GM21367 (cell line): ENCODE results near the gene EFNB2.
A peak's percentile ranks its signal among the peaks of the same experiment; 100 is the strongest.

ENCODE experiments used
- ATAC-seq: cut with Tn5 transposase; IDR thresholded peaks from one replicate; pipeline ENCODE4 v1.9.1; 2021; ENCODE audit not compliant: unreplicated experiment

Gene EFNB2

GRCh38 chr13:106526738-106527444 lies 8.6 kb downstream of the EFNB2 start:
- no peak for ATAC-seq

- ATAC-seq = no peak
Observed at GRCh38 chr13:106525865-106526264, 9.6 kb downstream of the EFNB2 start.

DNA sequence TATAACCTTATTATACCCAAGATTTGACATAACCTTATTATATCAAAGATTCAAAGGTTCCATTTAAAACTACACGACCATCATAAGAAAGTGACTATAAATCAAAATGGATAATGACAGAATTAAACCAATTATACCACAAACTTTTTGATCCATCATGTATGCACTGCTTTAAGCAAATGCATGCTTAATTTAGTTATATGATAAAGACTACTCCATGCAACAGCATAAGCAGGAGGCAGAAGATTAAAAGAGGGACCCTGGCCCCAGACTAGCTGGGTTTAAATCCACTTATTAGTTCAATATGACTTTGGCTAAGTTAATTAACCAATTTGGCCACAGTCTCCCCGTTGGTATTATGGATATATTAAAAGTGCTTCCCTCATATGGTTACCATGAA lies 11.4 kb downstream of the EFNB2 start:
- ATAC-seq = no peak

- ATAC-seq = no peak
Observed at GRCh38 chr13:106523576-106523975, 11.9 kb downstream of the EFNB2 start.

- ATAC-seq = no peak
Observed at GRCh38 chr13:106522898-106523525, 12.4 kb downstream of the EFNB2 start.

GRCh38 chr13:106522112-106522705 lies 13.3 kb downstream of the EFNB2 start:
- ATAC-seq = no peak

GRCh38 chr13:106521095-106521799 lies 14.2 kb downstream of the EFNB2 start:
- ATAC-seq = no peak

- no peak for ATAC-seq
Observed at GRCh38 chr13:106520251-106521054, 15.0 kb downstream of the EFNB2 start.

DNA sequence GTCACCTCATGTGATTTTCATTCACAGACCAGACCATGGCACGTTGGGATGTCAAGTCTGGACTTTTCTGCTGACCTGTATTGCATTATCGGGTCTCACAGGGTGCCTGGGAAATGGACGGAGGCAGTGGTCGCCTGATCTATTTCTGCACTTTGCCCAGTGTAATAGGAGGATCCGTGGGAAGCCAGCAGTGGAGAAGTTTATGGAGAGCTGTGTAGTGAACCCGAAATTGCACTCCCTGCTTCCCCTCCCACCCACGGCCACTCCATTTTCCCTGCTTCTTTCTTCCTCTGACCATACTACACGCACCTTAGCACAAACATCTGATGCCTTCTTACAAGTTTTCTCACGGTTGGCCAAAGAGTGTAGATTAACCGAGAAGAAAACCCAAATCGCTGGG lies 16.9 kb downstream of the EFNB2 start:
- no peak for ATAC-seq

DNA sequence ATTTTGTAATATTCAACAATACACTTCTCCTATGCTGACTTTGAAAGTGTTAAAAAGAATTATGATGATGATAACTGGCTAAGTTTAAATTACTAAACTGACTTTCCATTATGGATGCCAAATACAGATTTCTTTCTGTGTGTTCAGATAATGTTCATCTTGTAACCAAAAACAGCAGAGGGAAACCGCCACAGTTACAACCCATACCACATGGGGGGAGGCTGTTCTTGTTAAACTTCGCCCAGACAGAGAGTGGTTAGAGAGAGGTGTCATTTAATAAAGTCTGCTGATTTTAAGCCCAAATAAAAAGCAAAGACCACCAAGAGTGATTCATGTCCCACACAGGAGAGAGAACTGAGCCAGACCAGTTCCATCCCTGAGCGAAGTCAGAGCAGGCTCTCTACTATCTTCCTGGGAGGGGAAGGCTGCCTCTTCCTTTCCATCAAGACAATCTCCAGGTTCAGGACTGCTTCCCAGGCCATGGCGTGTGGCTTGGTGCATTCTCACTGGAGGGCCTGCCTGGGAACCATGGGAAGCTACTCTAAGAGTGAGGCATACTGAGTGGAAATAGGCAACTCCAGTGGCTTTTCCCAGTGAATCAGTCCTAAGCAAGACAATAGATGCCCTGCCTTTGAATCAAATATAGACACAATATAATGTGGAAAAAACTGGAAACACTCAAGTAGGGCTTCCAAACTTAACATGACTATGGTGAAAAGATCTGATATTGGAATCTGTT lies 18.2 kb downstream of the EFNB2 start:
- ATAC-seq = no peak

DNA sequence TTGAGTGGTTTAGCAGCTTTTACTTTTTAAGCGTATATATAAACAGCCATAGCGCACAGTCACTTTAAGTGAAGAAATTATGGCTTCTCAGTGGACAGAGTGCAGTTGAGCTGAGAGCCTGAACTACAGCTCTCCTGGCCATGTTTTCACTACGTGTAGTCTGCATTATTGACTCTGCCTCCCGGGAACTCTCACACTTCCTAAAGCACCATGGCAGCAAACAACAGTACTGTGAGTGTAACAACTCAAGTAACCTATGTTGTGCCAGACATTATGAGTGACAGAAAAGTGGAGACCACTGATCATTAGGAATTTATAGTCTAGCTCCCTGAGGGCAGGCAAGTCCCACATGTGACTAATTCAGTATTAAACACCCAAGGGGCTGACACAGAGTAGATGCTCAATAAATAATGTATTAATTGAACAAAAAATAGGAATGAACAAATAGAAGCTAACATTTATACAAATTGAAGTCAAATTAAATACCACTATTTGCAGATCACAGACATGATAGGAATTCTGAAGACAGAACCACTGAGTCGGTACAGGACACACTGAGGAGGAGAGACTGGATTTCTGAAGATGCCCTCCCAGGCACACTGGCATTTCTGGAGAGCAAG lies 19.7 kb downstream of the EFNB2 start:
- ATAC-seq = no peak

GRCh38 chr13:106514928-106515634 lies 20.4 kb downstream of the EFNB2 start:
- no peak for ATAC-seq

- no peak for ATAC-seq
Observed at GRCh38 chr13:106513025-106513983, 22.2 kb downstream of the EFNB2 start.

GRCh38 chr13:106507560-106508274 lies 27.7 kb downstream of the EFNB2 start:
- peak; percentile 70 for ATAC-seq

- no peak for ATAC-seq
Observed at GRCh38 chr13:106506286-106506685, 29.2 kb downstream of the EFNB2 start.

DNA sequence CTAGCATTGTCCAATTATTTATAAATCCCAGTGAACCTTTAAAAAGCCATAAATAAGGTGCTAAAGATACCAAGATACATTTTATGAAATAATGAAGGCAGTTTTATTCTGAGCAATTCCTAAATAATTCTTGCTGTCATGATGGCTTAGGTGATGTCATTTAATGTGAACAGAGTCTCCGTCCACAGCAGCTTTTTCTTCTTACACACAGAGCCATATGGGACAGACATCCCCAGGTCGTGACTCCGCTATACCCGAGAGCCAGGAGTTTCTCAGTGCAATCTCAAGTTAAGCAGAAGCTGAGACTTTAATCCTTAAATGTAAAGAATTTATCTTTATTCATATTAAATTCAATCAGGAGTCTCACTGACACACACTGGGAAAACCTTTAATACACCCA lies 29.7 kb downstream of the EFNB2 start:
- ATAC-seq = no peak

- ATAC-seq = no peak
Observed at GRCh38 chr13:106505295-106505694, 30.2 kb downstream of the EFNB2 start.
